MM.1S (cell line): ENCODE results near the gene WHRN.

ENCODE experiments used
- DNase-seq: peaks from one replicate; pipeline ENCODE4 v3.0.0-alpha.2; 2015
- H2AFZ ChIP-seq: fragments of 300-600 bp; sonication (generic); 2 replicates; pipeline ENCODE4 v1.6.0; 2016; ENCODE audit warnings: antibody characterized with exemption, low read length
- H3F3A ChIP-seq: fragments of 300-600 bp; sonication (generic); 2 replicates; pipeline ENCODE4 v1.6.1; 2016; ENCODE audit warnings: mild to moderate bottlenecking, antibody characterized with exemption, low read length, moderate library complexity, mixed read lengths; ENCODE audit not compliant: insufficient read depth
- H3K27ac ChIP-seq: fragments of 300-600 bp; sonication (generic); 2 replicates; pipeline ENCODE4 v1.5.1; 2016; ENCODE audit warnings: mild to moderate bottlenecking, low read length
- H3K27me3 ChIP-seq: fragments of 300-600 bp; sonication (generic); replicated peaks from 2 replicates; pipeline ENCODE4 v1.6.0; 2016; ENCODE audit warnings: low read length; ENCODE audit not compliant: insufficient read depth
- H3K36me3 ChIP-seq: fragments of 300-600 bp; sonication (generic); replicated peaks from 2 replicates; pipeline ENCODE4 v1.6.1; 2016; ENCODE audit warnings: mild to moderate bottlenecking, low read length, mixed read lengths; ENCODE audit not compliant: insufficient read depth
- H3K4me1 ChIP-seq: fragments of 300-600 bp; sonication (generic); 2 replicates; pipeline ENCODE4 v1.6.1; 2016; ENCODE audit warnings: low read length, mixed read lengths
- H3K4me2 ChIP-seq: fragments of 300-600 bp; sonication (generic); 2 replicates; pipeline ENCODE4 v1.6.0; 2016; ENCODE audit warnings: low read depth, low read length
- H3K4me3 ChIP-seq: fragments of 300-600 bp; sonication (generic); 2 replicates; pipeline ENCODE4 v1.5.1; 2016; ENCODE audit warnings: low read length, mixed read lengths
- H3K79me2 ChIP-seq: fragments of 300-600 bp; sonication (generic); 2 replicates; pipeline ENCODE4 v1.6.1; 2016; ENCODE audit warnings: mixed run types, low read length, mixed read lengths
- H3K9ac ChIP-seq: fragments of 300-600 bp; sonication (generic); 2 replicates; pipeline ENCODE4 v1.6.1; 2016; ENCODE audit warnings: low read length, mixed read lengths
- H3K9me2 ChIP-seq: fragments of 300-600 bp; sonication (generic); replicated peaks from 2 replicates; pipeline ENCODE4 v1.6.1; 2016; ENCODE audit warnings: mild to moderate bottlenecking, low read length, mixed read lengths; ENCODE audit not compliant: insufficient read depth
- H3K9me3 ChIP-seq: fragments of 300-600 bp; sonication (generic); replicated peaks from 2 replicates; pipeline ENCODE4 v1.6.1; 2016; ENCODE audit warnings: mild to moderate bottlenecking, low read length, mixed read lengths; ENCODE audit not compliant: insufficient read depth
- H4K20me1 ChIP-seq: fragments of 300-600 bp; sonication (generic); 2 replicates; pipeline ENCODE4 v1.6.1; 2016; ENCODE audit warnings: mild to moderate bottlenecking, low read length, moderate library complexity, mixed read lengths; ENCODE audit not compliant: insufficient read depth
- CTCF ChIP-seq: fragments of 300-600 bp; sonication (generic); IDR thresholded peaks from 2 replicates; pipeline ENCODE4 v1.5.1; 2016; ENCODE audit warnings: antibody characterized with exemption, low read length, mixed read lengths
- EZH2 ChIP-seq: fragments of 300-600 bp; sonication (generic); optimal IDR thresholded peaks from 2 replicates; pipeline ENCODE3; 2017; ENCODE audit warnings: low read depth, mild to moderate bottlenecking, antibody characterized with exemption, low read length, mixed read lengths
- EZH2phosphoT487 ChIP-seq: fragments of 300-600 bp; sonication (generic); IDR thresholded peaks from 2 replicates; pipeline ENCODE4 v1.6.1; 2018; ENCODE audit warnings: antibody characterized with exemption, low read length

The WHRN gene

GRCh38 chr9:114551750-114552685, 46.7 kb upstream of the WHRN start:
- no peaks in the 10 kb centered on the region for H3K27me3 ChIP-seq
- H3K4me2 ChIP-seq, result no peak overlapping the region
- H3K4me3 ChIP-seq, result no peak overlapping the region
- DNase-seq, result no peak
- TF ChIP-seq CTCF (no peak), EZH2 (no peak), EZH2phosphoT487 (no peak)
- H3K9me2 ChIP-seq, result no peaks in the 10 kb centered on the region
- no peak overlapping the region for H2AFZ ChIP-seq
- no peak overlapping the region for H3K27ac ChIP-seq
- H3K9me3 ChIP-seq, result no peaks in the 10 kb centered on the region
- H3K4me1 ChIP-seq, result no peaks in the 10 kb centered on the region
- no peaks in the 10 kb centered on the region for H3K79me2 ChIP-seq
- H3F3A ChIP-seq, result no peaks in the 10 kb centered on the region
- no peaks in the 10 kb centered on the region for H4K20me1 ChIP-seq
- H3K9ac ChIP-seq, result no peak overlapping the region
- no peaks in the 10 kb centered on the region for H3K36me3 ChIP-seq

GRCh38 chr9:114549697-114550330, 44.5 kb upstream of the WHRN start:
- no peaks in the 10 kb centered on the region for H3K9me3 ChIP-seq
- no peaks in the 10 kb centered on the region for H3K4me1 ChIP-seq
- H2AFZ ChIP-seq, result no peak overlapping the region
- no peaks in the 10 kb centered on the region for H4K20me1 ChIP-seq
- H3K27ac ChIP-seq, result no peak overlapping the region
- no peaks in the 10 kb centered on the region for H3K36me3 ChIP-seq
- no peaks in the 10 kb centered on the region for H3K9me2 ChIP-seq
- no peak overlapping the region for H3K4me3 ChIP-seq
- no peaks in the 10 kb centered on the region for H3K27me3 ChIP-seq
- DNase-seq, result no peak
- no peak overlapping the region for H3K4me2 ChIP-seq
- no peaks in the 10 kb centered on the region for H3K79me2 ChIP-seq
- TF ChIP-seq CTCF (no peak), EZH2phosphoT487 (no peak)
- H3K9ac ChIP-seq, result no peak overlapping the region
- H3F3A ChIP-seq, result no peaks in the 10 kb centered on the region

GRCh38 chr9:114546851-114547250, 41.6 kb upstream of the WHRN start:
- no peaks in the 10 kb centered on the region for H3K9me2 ChIP-seq
- no peaks in the 10 kb centered on the region for H4K20me1 ChIP-seq

More at GRCh38 chr9:114546851-114547250, 41.6 kb upstream of the WHRN start:
- Histone ChIP-seq H2AFZ (no peak overlapping the region), H3F3A (no peaks in the 10 kb centered on the region), H3K79me2 (no peaks in the 10 kb centered on the region), H3K36me3 (no peaks in the 10 kb centered on the region), H3K4me3 (no peak overlapping the region), H3K27me3 (no peaks in the 10 kb centered on the region), H3K4me1 (no peaks in the 10 kb centered on the region), H3K4me2 (no peak overlapping the region), H3K9me3 (no peaks in the 10 kb centered on the region), H3K27ac (no peak overlapping the region), H3K9ac (no peak overlapping the region)
- TF ChIP-seq CTCF, result no peak
- no peak for TF ChIP-seq EZH2
- no peak for TF ChIP-seq EZH2phosphoT487
- DNase-seq, result no peak
